GM12878 (cell line): ENCODE measurements around the gene VWA3B. TPM values are rescaled to one million over a fixed set of nuclear protein-coding genes. Genes with fewer than 3 reads are reported as not detected.

ENCODE experiments used
- ATAC-seq: fragments of 200-7000 bp; cut with Tn5 transposase; 3 replicates; pipeline ENCODE4 v1.9.1; 2020; ENCODE audit warnings: mild to moderate bottlenecking, moderate library complexity
- BruUV-seq: library from RNA; stranded (reverse); fragments of 400-500 nt; replicated peaks from 2 replicates; lab custom pipeline; 2021; lab: Mats Ljungman, UMichigan
- CTCF ChIA-PET: fragments of 300-600 bp; sonication (Branson Sonifier 250); formaldehyde crosslinking; extraction: SDS; loops from one replicate; lab custom pipeline; 2021; ENCODE audit warnings: inconsistent platforms; lab: Yijun Ruan, JAX
- POLR2A ChIA-PET: fragments of 350-600 bp; formaldehyde crosslinking; extraction: SDS; loops from one replicate; lab custom pipeline; 2021; ENCODE audit warnings: inconsistent platforms; lab: Charles Lee
- RAD21 ChIA-PET: fragments of 300-600 bp; sonication (Branson Sonifier 250); formaldehyde crosslinking; loops from one replicate; lab custom pipeline; 2023; ENCODE audit warnings: antibody characterized with exemption; ENCODE audit not compliant: unreplicated experiment; lab: Charles Lee
- SMC1A ChIA-PET: fragments of 300-600 bp; sonication (Branson Sonifier 250); formaldehyde crosslinking; loops from one replicate; lab custom pipeline; 2023; ENCODE audit not compliant: unreplicated experiment, uncharacterized antibody; lab: Charles Lee
- DNase-seq: peaks from one replicate; pipeline ENCODE4 v3.0.0-alpha.2; 2011; ENCODE audit warnings: low read depth, low spot score
- FAIRE-seq: peaks from 3 replicates; lab custom pipeline; 2011; peaks lifted over from hg19 to GRCh38; lab: Jason Lieb, UNC
- H2AFZ ChIP-seq: 2 replicates; pipeline ENCODE4 v1.6.0; 2011; ENCODE audit warnings: low read depth, low read length, control low read depth; ENCODE audit not compliant: control insufficient read depth
- H3K27ac ChIP-seq: 2 replicates; pipeline ENCODE4 v1.5.1; 2011; ENCODE audit warnings: control low read depth; ENCODE audit not compliant: control insufficient read depth, insufficient read depth
- H3K27me3 ChIP-seq, 2 experiments: replicated peaks in 1 of 2; 2 replicates each; pipeline versions ENCODE4 v1.6.0 to v1.6.1; 2011; ENCODE audit warnings: low read length in 1 of 2; ENCODE audit not compliant: control insufficient read depth in 2 of 2, insufficient read depth in 2 of 2
- H3K36me3 ChIP-seq, 2 experiments: 2 replicates each; pipeline ENCODE4 v1.5.1; 2011; ENCODE audit warnings: low read length in 1 of 2; ENCODE audit not compliant: control insufficient read depth in 2 of 2, insufficient read depth in 2 of 2
- H3K4me1 ChIP-seq: 2 replicates; pipeline ENCODE4 v1.6.1; 2011; ENCODE audit warnings: mild to moderate bottlenecking, low read length, moderate library complexity, mixed read lengths; ENCODE audit not compliant: control insufficient read depth, insufficient read depth
- H3K4me2 ChIP-seq: 2 replicates; pipeline ENCODE4 v1.6.0; 2011; ENCODE audit warnings: control low read depth; ENCODE audit not compliant: control insufficient read depth, insufficient read depth
- H3K4me3 ChIP-seq: fragments of 200-600 bp; sonication (generic); 2 replicates; pipeline ENCODE4 v1.5.1; 2016
- H3K79me2 ChIP-seq: 2 replicates; pipeline ENCODE4 v1.6.0; 2011; ENCODE audit warnings: low read length; ENCODE audit not compliant: control insufficient read depth, insufficient read depth
- H3K9ac ChIP-seq: 2 replicates; pipeline ENCODE4 v1.8.0; 2011; ENCODE audit warnings: low read length, control low read depth, mixed read lengths; ENCODE audit not compliant: control insufficient read depth, insufficient read depth
- H3K9me3 ChIP-seq: replicated peaks from 3 replicates; pipeline ENCODE4 v1.5.1; 2011; ENCODE audit warnings: mild to moderate bottlenecking, low read length; ENCODE audit not compliant: control insufficient read depth, insufficient read depth
- H4K20me1 ChIP-seq: 2 replicates; pipeline ENCODE4 v1.6.0; 2011; ENCODE audit not compliant: control insufficient read depth, insufficient read depth
- HDAC6 ChIP-seq: fragments of 200-600 bp; sonication (generic); IDR thresholded peaks from one replicate; pipeline ENCODE4 v1.8.0; 2017; ENCODE audit warnings: antibody characterized with exemption; ENCODE audit not compliant: unreplicated experiment
- SMARCA5 ChIP-seq: fragments of 450-650 bp; IDR thresholded peaks from 2 replicates; pipeline ENCODE4 v1.6.1; 2017; ENCODE audit warnings: mild to moderate bottlenecking
- WGBS: methylation state at CpG from one replicate; pipeline ENCODE4 v1.1.6; 2016; ENCODE audit warnings: low lambda C conversion rate; ENCODE audit not compliant: insufficient replicate concordance, insufficient coverage; ENCODE audit errors: missing lambda C conversion rate; 5-methylcytosine and 5-hydroxymethylcytosine counted together
- in situ Hi-C: fragments of 300-500 bp; cut with MboI; formaldehyde crosslinking; loops from 9 replicates; pipeline ENCODE4 v1.14.3; 2018; ENCODE audit warnings: mixed read lengths
- intact Hi-C: fragments of 100-400 bp; cut with micrococcal nuclease; formaldehyde crosslinking; loops from one replicate; pipeline ENCODE4 v1.14.2; 2022; ENCODE audit not compliant: unreplicated experiment
- polyA plus RNA-seq, 11 experiments: library from polyadenylated mRNA; depleted of rRNA in 4 of 11; unstranded in 6 of 11; stranded (reverse) in 5 of 11; fragments of >200 nt; fragmentation: Nextera tagmentation in 4 of 11; fragmentation: Illumina TruSeq in 1 of 11; extraction: Ambion mirVana in 4 of 11; extraction: Trizol in 1 of 11; gene quantifications; 1 replicate in 1 of 11; 2 replicates in 10 of 11; pipeline versions ENCODE4 v1.2.1 to v1.2.3, GENCODE V29; 2011 to 2016; ENCODE audit warnings: inconsistent platforms in 2 of 11, missing spikeins in 2 of 11, low read depth in 1 of 11
- total RNA-seq, 4 experiments: library from RNA; depleted of rRNA in 3 of 4; stranded (reverse); fragments of >200 nt in 3 of 4; fragmentation: Illumina TruSeq in 1 of 4; extraction: Trizol in 1 of 4; gene quantifications; 2 replicates each; pipeline versions ENCODE4 v1.2.1 to v1.2.3, GENCODE V29; 2013 to 2021
- TF ChIP-seq, protein P1 (sequence below): fragments of 450-650 bp; IDR thresholded peaks from 2 replicates; pipeline ENCODE4 v1.6.1; 2017; ENCODE audit warnings: antibody characterized with exemption, mild to moderate bottlenecking, moderate library complexity
- TF ChIP-seq, protein P2 (sequence below): fragments of 450-650 bp; IDR thresholded peaks from 2 replicates; pipeline ENCODE4 v1.6.1; 2018; ENCODE audit warnings: mild to moderate bottlenecking, low read depth, moderate library complexity; ENCODE audit not compliant: partially characterized antibody
- TF ChIP-seq, protein P3 (sequence below): fragments of 150-350 bp; IDR thresholded peaks from 2 replicates; pipeline ENCODE4 v1.6.1; 2014; ENCODE audit warnings: mild to moderate bottlenecking, low read depth, low read length
- TF ChIP-seq, protein P4 (sequence below): IDR thresholded peaks from 2 replicates; pipeline ENCODE4 v1.6.1; 2012; ENCODE audit warnings: improper control_type of control experiment, low read depth, low read length; ENCODE audit not compliant: insufficient replicate concordance
- TF ChIP-seq, protein P5 (sequence below): IDR thresholded peaks from 2 replicates; pipeline ENCODE4 v1.6.1; 2012; ENCODE audit warnings: low read depth, low read length, improper control_type of control experiment

VWA3B gene
- total and polyA plus RNA-seq, 10 of the 15 experiments (the other 5 are each of a cell fraction or from before 2014, with no cell fraction given): 0.04 to 0.86 (median 0.19) TPM; not detected in 4

DNA sequence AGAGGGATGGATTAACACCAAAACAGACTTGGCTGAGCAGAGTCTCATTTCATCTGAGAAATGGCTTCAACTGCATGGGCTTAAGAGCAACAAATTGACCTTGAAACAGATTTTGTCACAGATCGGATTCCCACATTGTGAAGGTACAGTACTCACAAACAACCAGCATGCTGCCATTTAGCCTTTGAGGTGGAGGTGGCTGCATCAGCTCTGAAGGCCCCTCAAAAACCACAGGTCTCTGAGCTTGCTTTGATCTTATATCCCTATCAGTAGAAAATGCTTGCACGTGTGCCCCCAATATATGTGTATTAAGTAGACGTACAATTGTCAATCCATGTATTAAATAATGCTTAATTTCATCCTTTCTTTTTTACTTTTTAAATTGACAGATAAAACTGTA lies 6.2 kb downstream of the VWA3B start (continued):
- TF ChIP-seq, protein P1, sequence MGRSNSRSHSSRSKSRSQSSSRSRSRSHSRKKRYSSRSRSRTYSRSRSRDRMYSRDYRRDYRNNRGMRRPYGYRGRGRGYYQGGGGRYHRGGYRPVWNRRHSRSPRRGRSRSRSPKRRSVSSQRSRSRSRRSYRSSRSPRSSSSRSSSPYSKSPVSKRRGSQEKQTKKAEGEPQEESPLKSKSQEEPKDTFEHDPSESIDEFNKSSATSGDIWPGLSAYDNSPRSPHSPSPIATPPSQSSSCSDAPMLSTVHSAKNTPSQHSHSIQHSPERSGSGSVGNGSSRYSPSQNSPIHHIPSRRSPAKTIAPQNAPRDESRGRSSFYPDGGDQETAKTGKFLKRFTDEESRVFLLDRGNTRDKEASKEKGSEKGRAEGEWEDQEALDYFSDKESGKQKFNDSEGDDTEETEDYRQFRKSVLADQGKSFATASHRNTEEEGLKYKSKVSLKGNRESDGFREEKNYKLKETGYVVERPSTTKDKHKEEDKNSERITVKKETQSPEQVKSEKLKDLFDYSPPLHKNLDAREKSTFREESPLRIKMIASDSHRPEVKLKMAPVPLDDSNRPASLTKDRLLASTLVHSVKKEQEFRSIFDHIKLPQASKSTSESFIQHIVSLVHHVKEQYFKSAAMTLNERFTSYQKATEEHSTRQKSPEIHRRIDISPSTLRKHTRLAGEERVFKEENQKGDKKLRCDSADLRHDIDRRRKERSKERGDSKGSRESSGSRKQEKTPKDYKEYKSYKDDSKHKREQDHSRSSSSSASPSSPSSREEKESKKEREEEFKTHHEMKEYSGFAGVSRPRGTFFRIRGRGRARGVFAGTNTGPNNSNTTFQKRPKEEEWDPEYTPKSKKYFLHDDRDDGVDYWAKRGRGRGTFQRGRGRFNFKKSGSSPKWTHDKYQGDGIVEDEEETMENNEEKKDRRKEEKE: no peak
- TF ChIP-seq, protein P2, sequence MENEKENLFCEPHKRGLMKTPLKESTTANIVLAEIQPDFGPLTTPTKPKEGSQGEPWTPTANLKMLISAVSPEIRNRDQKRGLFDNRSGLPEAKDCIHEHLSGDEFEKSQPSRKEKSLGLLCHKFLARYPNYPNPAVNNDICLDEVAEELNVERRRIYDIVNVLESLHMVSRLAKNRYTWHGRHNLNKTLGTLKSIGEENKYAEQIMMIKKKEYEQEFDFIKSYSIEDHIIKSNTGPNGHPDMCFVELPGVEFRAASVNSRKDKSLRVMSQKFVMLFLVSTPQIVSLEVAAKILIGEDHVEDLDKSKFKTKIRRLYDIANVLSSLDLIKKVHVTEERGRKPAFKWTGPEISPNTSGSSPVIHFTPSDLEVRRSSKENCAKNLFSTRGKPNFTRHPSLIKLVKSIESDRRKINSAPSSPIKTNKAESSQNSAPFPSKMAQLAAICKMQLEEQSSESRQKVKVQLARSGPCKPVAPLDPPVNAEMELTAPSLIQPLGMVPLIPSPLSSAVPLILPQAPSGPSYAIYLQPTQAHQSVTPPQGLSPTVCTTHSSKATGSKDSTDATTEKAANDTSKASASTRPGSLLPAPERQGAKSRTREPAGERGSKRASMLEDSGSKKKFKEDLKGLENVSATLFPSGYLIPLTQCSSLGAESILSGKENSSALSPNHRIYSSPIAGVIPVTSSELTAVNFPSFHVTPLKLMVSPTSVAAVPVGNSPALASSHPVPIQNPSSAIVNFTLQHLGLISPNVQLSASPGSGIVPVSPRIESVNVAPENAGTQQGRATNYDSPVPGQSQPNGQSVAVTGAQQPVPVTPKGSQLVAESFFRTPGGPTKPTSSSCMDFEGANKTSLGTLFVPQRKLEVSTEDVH: no peak

DNA sequence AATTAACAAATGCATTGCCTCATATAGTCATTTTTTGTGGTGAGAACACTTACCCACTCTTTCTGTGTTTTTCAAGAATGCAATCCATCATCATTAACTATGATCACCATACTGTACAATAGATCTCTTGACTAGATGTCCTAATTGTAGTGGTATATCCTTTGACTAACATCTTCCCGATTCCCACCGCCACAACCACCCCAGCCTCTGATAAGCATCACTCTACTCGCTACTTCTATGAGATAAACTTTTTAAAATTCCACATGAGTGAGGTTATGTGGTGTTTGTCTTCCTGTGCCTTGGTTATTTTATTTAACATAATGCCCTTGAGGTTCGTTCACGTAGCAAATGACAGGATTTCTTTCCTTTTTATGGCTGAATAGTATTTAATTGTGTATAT lies 6.6 kb downstream of the VWA3B start:
- ATAC-seq (no peak), FAIRE-seq (no peak), DNase-seq (no peak)
- WGBS: 50% methylated on average over 5 of the region's 5 CpGs
- H3K36me3 ChIP-seq: no peaks in the 10 kb centered on the region
- ChIA-PET SMC1A (no interaction called here), RAD21 (interaction anchor here (0.6 kb wide), 1 partner anchor 41 kb away, joined by 3 read pairs; no protein-coding TSS in a partner anchor), POLR2A (no interaction called here), CTCF (interaction anchor here (1.0 kb wide), 1 partner anchor 13 kb away, joined by 3 read pairs; no protein-coding TSS in a partner anchor)
- H3K27ac ChIP-seq: no peak overlapping the region
- in situ Hi-C loops (no loop called here), intact Hi-C loops (loop anchor here (5.0 kb wide), 1 partner anchor 286 kb away; no protein-coding TSS in a partner anchor)
- H3K9me3 ChIP-seq: no peaks in the 10 kb centered on the region; the same call in 2 of the 3 replicates
- no peak overlapping the region for H3K4me2 ChIP-seq
- no peaks in the 10 kb centered on the region for H3K27me3 ChIP-seq
- no TSS peak for BruUV-seq
- no peaks in the 10 kb centered on the region for H4K20me1 ChIP-seq
- H2AFZ ChIP-seq: no peak overlapping the region
- no peak overlapping the region for H3K9ac ChIP-seq
- H3K4me1 ChIP-seq: no peaks in the 10 kb centered on the region
- H3K4me3 ChIP-seq: no peak overlapping the region
- H3K79me2 ChIP-seq: no peaks in the 10 kb centered on the region
- TF ChIP-seq, protein P3, sequence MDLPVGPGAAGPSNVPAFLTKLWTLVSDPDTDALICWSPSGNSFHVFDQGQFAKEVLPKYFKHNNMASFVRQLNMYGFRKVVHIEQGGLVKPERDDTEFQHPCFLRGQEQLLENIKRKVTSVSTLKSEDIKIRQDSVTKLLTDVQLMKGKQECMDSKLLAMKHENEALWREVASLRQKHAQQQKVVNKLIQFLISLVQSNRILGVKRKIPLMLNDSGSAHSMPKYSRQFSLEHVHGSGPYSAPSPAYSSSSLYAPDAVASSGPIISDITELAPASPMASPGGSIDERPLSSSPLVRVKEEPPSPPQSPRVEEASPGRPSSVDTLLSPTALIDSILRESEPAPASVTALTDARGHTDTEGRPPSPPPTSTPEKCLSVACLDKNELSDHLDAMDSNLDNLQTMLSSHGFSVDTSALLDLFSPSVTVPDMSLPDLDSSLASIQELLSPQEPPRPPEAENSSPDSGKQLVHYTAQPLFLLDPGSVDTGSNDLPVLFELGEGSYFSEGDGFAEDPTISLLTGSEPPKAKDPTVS: no peak
- TF ChIP-seq, protein P4, sequence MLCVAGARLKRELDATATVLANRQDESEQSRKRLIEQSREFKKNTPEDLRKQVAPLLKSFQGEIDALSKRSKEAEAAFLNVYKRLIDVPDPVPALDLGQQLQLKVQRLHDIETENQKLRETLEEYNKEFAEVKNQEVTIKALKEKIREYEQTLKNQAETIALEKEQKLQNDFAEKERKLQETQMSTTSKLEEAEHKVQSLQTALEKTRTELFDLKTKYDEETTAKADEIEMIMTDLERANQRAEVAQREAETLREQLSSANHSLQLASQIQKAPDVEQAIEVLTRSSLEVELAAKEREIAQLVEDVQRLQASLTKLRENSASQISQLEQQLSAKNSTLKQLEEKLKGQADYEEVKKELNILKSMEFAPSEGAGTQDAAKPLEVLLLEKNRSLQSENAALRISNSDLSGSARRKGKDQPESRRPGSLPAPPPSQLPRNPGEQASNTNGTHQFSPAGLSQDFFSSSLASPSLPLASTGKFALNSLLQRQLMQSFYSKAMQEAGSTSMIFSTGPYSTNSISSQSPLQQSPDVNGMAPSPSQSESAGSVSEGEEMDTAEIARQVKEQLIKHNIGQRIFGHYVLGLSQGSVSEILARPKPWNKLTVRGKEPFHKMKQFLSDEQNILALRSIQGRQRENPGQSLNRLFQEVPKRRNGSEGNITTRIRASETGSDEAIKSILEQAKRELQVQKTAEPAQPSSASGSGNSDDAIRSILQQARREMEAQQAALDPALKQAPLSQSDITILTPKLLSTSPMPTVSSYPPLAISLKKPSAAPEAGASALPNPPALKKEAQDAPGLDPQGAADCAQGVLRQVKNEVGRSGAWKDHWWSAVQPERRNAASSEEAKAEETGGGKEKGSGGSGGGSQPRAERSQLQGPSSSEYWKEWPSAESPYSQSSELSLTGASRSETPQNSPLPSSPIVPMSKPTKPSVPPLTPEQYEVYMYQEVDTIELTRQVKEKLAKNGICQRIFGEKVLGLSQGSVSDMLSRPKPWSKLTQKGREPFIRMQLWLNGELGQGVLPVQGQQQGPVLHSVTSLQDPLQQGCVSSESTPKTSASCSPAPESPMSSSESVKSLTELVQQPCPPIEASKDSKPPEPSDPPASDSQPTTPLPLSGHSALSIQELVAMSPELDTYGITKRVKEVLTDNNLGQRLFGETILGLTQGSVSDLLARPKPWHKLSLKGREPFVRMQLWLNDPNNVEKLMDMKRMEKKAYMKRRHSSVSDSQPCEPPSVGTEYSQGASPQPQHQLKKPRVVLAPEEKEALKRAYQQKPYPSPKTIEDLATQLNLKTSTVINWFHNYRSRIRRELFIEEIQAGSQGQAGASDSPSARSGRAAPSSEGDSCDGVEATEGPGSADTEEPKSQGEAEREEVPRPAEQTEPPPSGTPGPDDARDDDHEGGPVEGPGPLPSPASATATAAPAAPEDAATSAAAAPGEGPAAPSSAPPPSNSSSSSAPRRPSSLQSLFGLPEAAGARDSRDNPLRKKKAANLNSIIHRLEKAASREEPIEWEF: no peak
- TF ChIP-seq, protein P5, sequence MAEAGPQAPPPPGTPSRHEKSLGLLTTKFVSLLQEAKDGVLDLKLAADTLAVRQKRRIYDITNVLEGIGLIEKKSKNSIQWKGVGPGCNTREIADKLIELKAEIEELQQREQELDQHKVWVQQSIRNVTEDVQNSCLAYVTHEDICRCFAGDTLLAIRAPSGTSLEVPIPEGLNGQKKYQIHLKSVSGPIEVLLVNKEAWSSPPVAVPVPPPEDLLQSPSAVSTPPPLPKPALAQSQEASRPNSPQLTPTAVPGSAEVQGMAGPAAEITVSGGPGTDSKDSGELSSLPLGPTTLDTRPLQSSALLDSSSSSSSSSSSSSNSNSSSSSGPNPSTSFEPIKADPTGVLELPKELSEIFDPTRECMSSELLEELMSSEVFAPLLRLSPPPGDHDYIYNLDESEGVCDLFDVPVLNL: no peak
- TF ChIP-seq SMARCA5: no peak
- no peak for TF ChIP-seq HDAC6
